CD4-positive, alpha-beta memory T cell (primary cell): ENCODE data around the gene CHEK2. TPM values are rescaled to one million over a fixed set of nuclear protein-coding genes. Genes with fewer than 3 reads are reported as not detected.
A peak's percentile ranks its signal among the peaks of the same experiment; 100 is the strongest.
"Not testable (repeated sequence)": the region's sequence is repeated elsewhere in the genome, so short reads cannot be mapped to it uniquely, and the experiment has no call there.

Experiments
- CTCF ChIA-PET: fragments of 350-600 bp; sonication (Branson Sonifier 250); formaldehyde crosslinking; loops from one replicate; lab custom pipeline; 2021; ENCODE audit warnings: inconsistent platforms; ENCODE audit not compliant: partially characterized antibody; lab: Charles Lee
- POLR2A ChIA-PET: fragments of 350-600 bp; sonication (Branson Sonifier 250); formaldehyde crosslinking; loops from one replicate; lab custom pipeline; 2021; ENCODE audit not compliant: partially characterized antibody; lab: Charles Lee
- DNase-seq, 5 donors: peaks; one replicate each; pipeline versions ENCODE4 v3.0.0 to v3.0.0-alpha.2; 2020 to 2022; ENCODE audit warnings: mixed read lengths in 1 of 5
- H3K27ac ChIP-seq: one replicate; pipeline ENCODE4 v1.7.0; 2013; ENCODE audit warnings: low read depth, low read length
- H3K27me3 ChIP-seq: 2 replicates; pipeline ENCODE4 v1.7.0; 2013; ENCODE audit warnings: mild to moderate bottlenecking, low read length, moderate library complexity; ENCODE audit not compliant: insufficient read depth
- H3K36me3 ChIP-seq: 2 replicates; pipeline ENCODE4 v1.7.0; 2013; ENCODE audit warnings: mild to moderate bottlenecking, low read length, moderate library complexity; ENCODE audit not compliant: insufficient read depth
- H3K4me1 ChIP-seq: 2 replicates; pipeline ENCODE4 v1.7.0; 2013; ENCODE audit warnings: mild to moderate bottlenecking, low read length, moderate library complexity; ENCODE audit not compliant: insufficient read depth
- H3K4me3 ChIP-seq, 2 donors: one replicate each; pipeline ENCODE4 v1.7.0; 2013; ENCODE audit warnings: low read length in 2 of 2, mild to moderate bottlenecking in 1 of 2
- H3K9me3 ChIP-seq, 2 donors: one replicate each; pipeline ENCODE4 v1.7.0; 2013; ENCODE audit warnings: low read length in 2 of 2, control low read depth in 1 of 2; ENCODE audit not compliant: control insufficient read depth in 1 of 2
- H3K27ac Mint-ChIP-seq, 7 donors: one replicate each; pipeline ENCODE4 v1.8.0; 2020 to 2021; ENCODE audit warnings: mixed read lengths in 7 of 7, mild to moderate bottlenecking in 6 of 7, inconsistent platforms in 3 of 7, moderate library complexity in 3 of 7
- H3K27me3 Mint-ChIP-seq, 2 donors: one replicate each; pipeline ENCODE4 v1.8.0; 2020 to 2021; ENCODE audit warnings: mixed read lengths in 2 of 2
- H3K36me3 Mint-ChIP-seq, 2 donors: one replicate each; pipeline ENCODE4 v1.8.0; 2020 to 2021; ENCODE audit warnings: mixed read lengths in 2 of 2, inconsistent platforms in 1 of 2, mild to moderate bottlenecking in 1 of 2
- H3K4me1 Mint-ChIP-seq, 4 donors: one replicate each; pipeline ENCODE4 v1.8.0; 2020 to 2021; ENCODE audit warnings: mixed read lengths in 4 of 4, mild to moderate bottlenecking in 1 of 4
- H3K4me3 Mint-ChIP-seq, 8 donors: one replicate each; pipeline ENCODE4 v1.8.0; 2020 to 2021; ENCODE audit warnings: mixed read lengths in 8 of 8, mild to moderate bottlenecking in 7 of 8, moderate library complexity in 6 of 8, inconsistent platforms in 3 of 8
- H3K9me3 Mint-ChIP-seq, 8 donors: one replicate each; pipeline ENCODE4 v1.8.0; 2020 to 2021; ENCODE audit warnings: mixed read lengths in 8 of 8, mild to moderate bottlenecking in 5 of 8, inconsistent platforms in 3 of 8, moderate library complexity in 1 of 8
- intact Hi-C: fragments of 100-400 bp; cut with micrococcal nuclease; formaldehyde crosslinking; loops from one replicate; pipeline ENCODE4 v1.15.1; 2023
- polyA plus RNA-seq, 2 donors: library from polyadenylated mRNA; unstranded; fragments of 300-500 nt; fragmentation: Illumina TruSeq; gene quantifications; one replicate each; pipeline ENCODE4 v1.2.3, GENCODE V29; 2021
- total RNA-seq, 2 experiments: library from RNA; stranded (reverse); gene quantifications; one replicate each; pipeline ENCODE4 v1.2.3, GENCODE V29; 2021

Gene CHEK2
- total and polyA plus RNA-seq, 4 experiments from 2014 or later = 4.6 to 16.4 (median 8.4) TPM

- Histone ChIP-seq H3K27ac (no peak overlapping the region), H3K36me3 (no peaks in the 10 kb centered on the region), H3K27me3 (no peaks in the 10 kb centered on the region), H3K4me1 (no peaks in the 10 kb centered on the region), H3K9me3 (no peaks in the 10 kb centered on the region), H3K4me3 (no peak overlapping the region)
- CTCF ChIA-PET = no interaction called here
- Mint-ChIP-seq H3K4me3 (no peak overlapping the region), H3K4me1 (no peaks in the 10 kb centered on the region), H3K27me3 (no peaks in the 10 kb centered on the region), H3K36me3 (no peaks in the 10 kb centered on the region), H3K9me3 (no peaks in the 10 kb centered on the region), H3K27ac (no peak overlapping the region)
- no peak for DNase-seq
- POLR2A ChIA-PET = no interaction called here
- intact Hi-C loops = no loop called here
These were observed 25.0 kb upstream of the CHEK2 start for GRCh38 chr22:28766628-28767027.

- H3K27ac Mint-ChIP-seq, H3K27me3 ChIP-seq, H3K9me3 ChIP-seq, POLR2A ChIA-PET, CTCF ChIA-PET, H3K4me3 Mint-ChIP-seq, DNase-seq, H3K9me3 Mint-ChIP-seq, H3K36me3 Mint-ChIP-seq, H3K4me1 Mint-ChIP-seq, H3K27me3 Mint-ChIP-seq, H3K27ac ChIP-seq, H3K4me1 ChIP-seq, H3K4me3 ChIP-seq, H3K36me3 ChIP-seq, intact Hi-C loops: not testable (repeated sequence)
These were observed 20.4 kb upstream of the CHEK2 start for GRCh38 chr22:28762000-28762399.

GRCh38 chr22:28761449-28761755 lies 19.8 kb upstream of the CHEK2 start:
- H3K9me3 ChIP-seq = no peaks in the 10 kb centered on the region
- CTCF ChIA-PET = no interaction called here
- no peaks in the 10 kb centered on the region for H3K27me3 Mint-ChIP-seq

GRCh38 chr22:28759861-28760560 lies 18.4 kb upstream of the CHEK2 start:
- Histone ChIP-seq H3K36me3 (no peaks in the 10 kb centered on the region), H3K27ac (no peak overlapping the region), H3K9me3 (no peaks in the 10 kb centered on the region), H3K4me3 (no peak overlapping the region), H3K27me3 (no peaks in the 10 kb centered on the region), H3K4me1 (no peaks in the 10 kb centered on the region)
- ChIA-PET POLR2A (no interaction called here), CTCF (no interaction called here)
- Mint-ChIP-seq H3K4me1 (no peaks in the 10 kb centered on the region), H3K36me3 (peaks cover 3 to 8% of the 10 kb centered on the region in 2 donors), H3K27me3 (no peaks in the 10 kb centered on the region), H3K9me3 (no peaks in the 10 kb centered on the region), H3K27ac (no peak overlapping the region), H3K4me3 (no peak overlapping the region)
- intact Hi-C loops = no loop called here
- DNase-seq = no peak

More at GRCh38 chr22:28761449-28761755, 19.8 kb upstream of the CHEK2 start:
- H3K27me3 ChIP-seq = no peaks in the 10 kb centered on the region
- DNase-seq = no peak
- no peaks in the 10 kb centered on the region for H3K36me3 ChIP-seq
- no peaks in the 10 kb centered on the region for H3K4me1 Mint-ChIP-seq
- peaks cover 3 to 8% of the 10 kb centered on the region in 2 donors for H3K36me3 Mint-ChIP-seq
- H3K4me1 ChIP-seq = no peaks in the 10 kb centered on the region
- H3K27ac Mint-ChIP-seq = no peak overlapping the region
- POLR2A ChIA-PET = interaction anchor here (0.9 kb wide), 1 partner anchor 19 kb away, joined by 4 read pairs; the partner anchor contains the start of genes CHEK2 and HSCB
- no peak overlapping the region for H3K27ac ChIP-seq
- H3K9me3 Mint-ChIP-seq = no peaks in the 10 kb centered on the region
- H3K4me3 Mint-ChIP-seq = no peak overlapping the region
- intact Hi-C loops = no loop called here
- no peak overlapping the region for H3K4me3 ChIP-seq

- H3K27ac Mint-ChIP-seq, H3K27ac ChIP-seq, H3K4me1 ChIP-seq, DNase-seq, H3K27me3 ChIP-seq, intact Hi-C loops, H3K4me1 Mint-ChIP-seq, POLR2A ChIA-PET, H3K9me3 ChIP-seq, H3K27me3 Mint-ChIP-seq, H3K9me3 Mint-ChIP-seq, H3K36me3 ChIP-seq, H3K4me3 Mint-ChIP-seq, H3K4me3 ChIP-seq: not testable (repeated sequence)
- CTCF ChIA-PET = interaction anchor here (0.9 to 1.0 kb wide), 2 partner anchors 9 to 33 kb away, joined by 3 read pairs; no protein-coding TSS in a partner anchor
- H3K36me3 Mint-ChIP-seq = peaks cover 10 to 13% of the 10 kb centered on the region in 2 donors
These were observed 12.9 kb upstream of the CHEK2 start for GRCh38 chr22:28754512-28754911.

- peaks cover 4 to 11% (median 9%) of the 10 kb centered on the region in 4 donors for H3K4me1 Mint-ChIP-seq
- H3K36me3 Mint-ChIP-seq = peaks cover 21 to 27% of the 10 kb centered on the region in 2 donors
- no peak overlapping the region for H3K27ac ChIP-seq
- intact Hi-C loops = no loop called here
- peak overlapping the region in 1 of 7 donors; percentile 56 for H3K27ac Mint-ChIP-seq
- no peaks in the 10 kb centered on the region for H3K27me3 Mint-ChIP-seq
- no peaks in the 10 kb centered on the region for H3K27me3 ChIP-seq
- DNase-seq = no peak
- H3K4me3 ChIP-seq = no peak overlapping the region
- H3K4me3 Mint-ChIP-seq = no peak overlapping the region
- no peaks in the 10 kb centered on the region for H3K9me3 Mint-ChIP-seq
- ChIA-PET CTCF (interaction anchor here (0.6 to 1.4 kb wide), 3 partner anchors 23 to 149 kb away, joined by 3 read pairs; no protein-coding TSS in a partner anchor), POLR2A (no interaction called here)
- no peaks in the 10 kb centered on the region for H3K9me3 ChIP-seq
- H3K36me3 ChIP-seq = peaks cover 4% of the 10 kb centered on the region
- no peaks in the 10 kb centered on the region for H3K4me1 ChIP-seq
These were observed 8.9 kb upstream of the CHEK2 start for GRCh38 chr22:28750471-28750881.

- peaks cover 17 to 31% (median 21%) of the 10 kb centered on the region in 4 donors for H3K4me1 Mint-ChIP-seq
- ChIA-PET CTCF (interaction anchor here (0.6 to 1.4 kb wide), 4 partner anchors 14 to 146 kb away, joined by 3 read pairs; no protein-coding TSS in a partner anchor), POLR2A (interaction anchor here (3.4 kb wide), 1 partner anchor 56 kb away, joined by 30 read pairs; the partner anchor contains the start of gene XBP1)
- H3K27ac Mint-ChIP-seq = peak overlapping the region in 3 of 7 donors; percentile 28 to 91 (median 73)
- H3K9me3 Mint-ChIP-seq = no peaks in the 10 kb centered on the region
- peaks cover 12% of the 10 kb centered on the region for H3K4me1 ChIP-seq
- H3K36me3 Mint-ChIP-seq = peaks cover 15 to 33% of the 10 kb centered on the region in 2 donors
- H3K27me3 ChIP-seq = no peaks in the 10 kb centered on the region
- no peak for DNase-seq
- intact Hi-C loops = loop anchor here (5.0 kb wide), 1 partner anchor 72 kb away; no protein-coding TSS in a partner anchor
- peak overlapping the region in 3 of 8 donors; percentile 7 to 91 (median 85) for H3K4me3 Mint-ChIP-seq
- H3K36me3 ChIP-seq = peaks cover 10% of the 10 kb centered on the region
- no peaks in the 10 kb centered on the region for H3K9me3 ChIP-seq
- H3K4me3 ChIP-seq = no peak overlapping the region
- H3K27me3 Mint-ChIP-seq = no peaks in the 10 kb centered on the region
- no peak overlapping the region for H3K27ac ChIP-seq
These were observed 2.2 kb upstream of the CHEK2 start for GRCh38 chr22:28743852-28744251.
